Natural killer cell (primary cell): ENCODE measurements around the gene SLC10A1. TPM values are rescaled to one million over a fixed set of nuclear protein-coding genes. Genes with fewer than 3 reads are reported as not detected.

Experiments
- ATAC-seq, 3 donors: fragments of 150-1000 bp in 2 of 3; fragments of 200-7000 bp in 1 of 3; cut with Tn5 transposase; 1 replicate in 1 of 3; 2 replicates in 2 of 3; pipeline ENCODE4 v1.10.0; 2021; ENCODE audit warnings: mild to moderate bottlenecking in 2 of 3, moderate library complexity in 2 of 3
- DNase-seq, 2 donors: peaks; one replicate each; pipeline versions ENCODE4 v3.0.0 to v3.0.0-alpha.2; 2013 to 2021; ENCODE audit warnings: mixed read lengths in 1 of 2
- H3K27ac ChIP-seq: one replicate; pipeline ENCODE4 v1.5.1; 2013; ENCODE audit warnings: mild to moderate bottlenecking, low read length
- H3K27me3 ChIP-seq: one replicate; pipeline ENCODE4 v1.6.1; 2013; ENCODE audit warnings: low read length; ENCODE audit not compliant: control insufficient read depth, insufficient read depth
- H3K36me3 ChIP-seq: one replicate; pipeline ENCODE4 v1.6.1; 2013; ENCODE audit warnings: low read length; ENCODE audit not compliant: control insufficient read depth, insufficient read depth
- H3K4me1 ChIP-seq: one replicate; pipeline ENCODE4 v1.6.1; 2013; ENCODE audit warnings: low read length; ENCODE audit not compliant: control insufficient read depth, insufficient read depth
- H3K4me3 ChIP-seq: one replicate; pipeline ENCODE4 v1.5.1; 2013; ENCODE audit warnings: low read length
- H3K9me3 ChIP-seq: one replicate; pipeline ENCODE4 v1.6.1; 2013; ENCODE audit warnings: low read length; ENCODE audit not compliant: control insufficient read depth, insufficient read depth
- H3K27ac Mint-ChIP-seq, 2 donors: one replicate each; pipeline ENCODE4 v1.8.0; 2022; ENCODE audit warnings: mild to moderate bottlenecking in 2 of 2, mixed read lengths in 2 of 2, moderate library complexity in 1 of 2
- H3K27me3 Mint-ChIP-seq, 2 donors: one replicate each; pipeline ENCODE4 v1.8.0; 2022; ENCODE audit warnings: low read depth in 2 of 2, mixed read lengths in 2 of 2
- H3K36me3 Mint-ChIP-seq: one replicate; pipeline ENCODE4 v1.8.0; 2022; ENCODE audit warnings: mixed read lengths
- H3K4me1 Mint-ChIP-seq, 2 donors: one replicate each; pipeline ENCODE4 v1.8.0; 2022; ENCODE audit warnings: mixed read lengths in 2 of 2
- H3K4me3 Mint-ChIP-seq: one replicate; pipeline ENCODE4 v1.8.0; 2022; ENCODE audit warnings: mild to moderate bottlenecking, moderate library complexity, mixed read lengths
- H3K9me3 Mint-ChIP-seq, 2 donors: one replicate each; pipeline ENCODE4 v1.8.0; 2022; ENCODE audit warnings: mixed read lengths in 2 of 2
- WGBS: methylation state at CpG from one replicate; pipeline ENCODE4 v1.1.7; 2013; ENCODE audit warnings: missing lambda C conversion rate; ENCODE audit not compliant: insufficient coverage; 5-methylcytosine and 5-hydroxymethylcytosine counted together
- intact Hi-C: fragments of 100-400 bp; cut with micrococcal nuclease; formaldehyde crosslinking; loops from one replicate; pipeline ENCODE4 v1.14.2; 2022
- total RNA-seq, 4 donors: library from RNA; stranded (reverse); fragments of 120-200 nt in 1 of 4; gene quantifications; one replicate each; pipeline versions ENCODE4 v1.2.3 to v1.2.4, GENCODE V29; 2013 to 2022
- TF ChIP-seq, protein P1 (sequence below): fragments of 200-600 bp; IDR thresholded peaks from one replicate; pipeline ENCODE4 v1.8.0; 2022; ENCODE audit warnings: antibody characterized with exemption

The SLC10A1 gene
- total RNA-seq, 3 donors from 2014 or later (not counting 1 experiment from before 2014, with no cell fraction given): not detected

- Histone ChIP-seq H3K9me3 (no peaks in the 10 kb centered on the region), H3K4me1 (peaks cover 31% of the 10 kb centered on the region), H3K4me3 (no peak overlapping the region), H3K27ac (peak overlapping the region; percentile 6), H3K36me3 (no peaks in the 10 kb centered on the region), H3K27me3 (no peaks in the 10 kb centered on the region)
- no peaks in the 10 kb centered on the region for H3K36me3 Mint-ChIP-seq
- H3K27me3 Mint-ChIP-seq: no peaks in the 10 kb centered on the region
- WGBS: 87% methylated on average over 4 of the region's 4 CpGs
- peaks cover 39 to 42% of the 10 kb centered on the region in 2 donors for H3K4me1 Mint-ChIP-seq
- peak overlapping the region; percentile 91 for H3K27ac Mint-ChIP-seq
- H3K9me3 Mint-ChIP-seq: no peaks in the 10 kb centered on the region
- intact Hi-C loops: loop anchor here (1.0 kb wide), 1 partner anchor 125 kb away; no protein-coding TSS in a partner anchor
- ATAC-seq (no peak), DNase-seq (no peak)
- TF ChIP-seq, protein P1, sequence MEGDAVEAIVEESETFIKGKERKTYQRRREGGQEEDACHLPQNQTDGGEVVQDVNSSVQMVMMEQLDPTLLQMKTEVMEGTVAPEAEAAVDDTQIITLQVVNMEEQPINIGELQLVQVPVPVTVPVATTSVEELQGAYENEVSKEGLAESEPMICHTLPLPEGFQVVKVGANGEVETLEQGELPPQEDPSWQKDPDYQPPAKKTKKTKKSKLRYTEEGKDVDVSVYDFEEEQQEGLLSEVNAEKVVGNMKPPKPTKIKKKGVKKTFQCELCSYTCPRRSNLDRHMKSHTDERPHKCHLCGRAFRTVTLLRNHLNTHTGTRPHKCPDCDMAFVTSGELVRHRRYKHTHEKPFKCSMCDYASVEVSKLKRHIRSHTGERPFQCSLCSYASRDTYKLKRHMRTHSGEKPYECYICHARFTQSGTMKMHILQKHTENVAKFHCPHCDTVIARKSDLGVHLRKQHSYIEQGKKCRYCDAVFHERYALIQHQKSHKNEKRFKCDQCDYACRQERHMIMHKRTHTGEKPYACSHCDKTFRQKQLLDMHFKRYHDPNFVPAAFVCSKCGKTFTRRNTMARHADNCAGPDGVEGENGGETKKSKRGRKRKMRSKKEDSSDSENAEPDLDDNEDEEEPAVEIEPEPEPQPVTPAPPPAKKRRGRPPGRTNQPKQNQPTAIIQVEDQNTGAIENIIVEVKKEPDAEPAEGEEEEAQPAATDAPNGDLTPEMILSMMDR: no peak
- H3K4me3 Mint-ChIP-seq: peak overlapping the region; percentile 68
These were observed 69.2 kb downstream of the SLC10A1 start for GRCh38 chr14:69727860-69728259.

GRCh38 chr14:69726761-69727511, 70.1 kb downstream of the SLC10A1 start:
- ATAC-seq: peak; percentile 90 to 95 (median 90)
- Histone ChIP-seq H3K9me3 (no peaks in the 10 kb centered on the region), H3K27me3 (no peaks in the 10 kb centered on the region), H3K4me1 (peaks cover 31% of the 10 kb centered on the region), H3K4me3 (peak overlapping the region; percentile 35), H3K36me3 (no peaks in the 10 kb centered on the region), H3K27ac (peak overlapping the region; percentile 66)
- Mint-ChIP-seq H3K27ac (peak overlapping the region; percentile 91), H3K4me3 (peak overlapping the region; percentile 68), H3K36me3 (no peaks in the 10 kb centered on the region), H3K4me1 (peaks cover 39 to 42% of the 10 kb centered on the region in 2 donors), H3K9me3 (no peaks in the 10 kb centered on the region), H3K27me3 (no peaks in the 10 kb centered on the region)
- peak; percentile 88 to 90 for DNase-seq
- intact Hi-C loops: loop anchor here (1.0 kb wide), 2 partner anchors 124 to 142 kb away; no protein-coding TSS in a partner anchor
- WGBS: 5% methylated on average over 51 of the region's 51 CpGs
- TF ChIP-seq, protein P1: peak; percentile 95

Other genes starting within 250 kb of the SLC10A1 start
- not detected for gene CCDC177, start 222.4 kb downstream of the SLC10A1 start, total RNA-seq
- gene SUSD6, start 185.6 kb downstream of the SLC10A1 start, total RNA-seq: 100 to 1,000 TPM; 119 to 144 (median 140) TPM
- gene SRSF5, start 30.1 kb downstream of the SLC10A1 start, total RNA-seq: 1,000 to 10,000 TPM; 1,327 to 1,669 (median 1,634) TPM
- gene SMOC1, start 82.2 kb upstream of the SLC10A1 start, total RNA-seq: not detected